Heart right ventricle (tissue), 16 donors: ENCODE measurements around the gene ZAP70. TPM values are rescaled to one million over a fixed set of nuclear protein-coding genes. Genes with fewer than 3 reads are reported as not detected.
"Not testable (repeated sequence)": the region's sequence is repeated elsewhere in the genome, so short reads cannot be mapped to it uniquely, and the experiment has no call there.

Experiments used
- ATAC-seq, 8 donors: fragments of 200-7000 bp; cut with Tn5 transposase; one replicate each; pipeline ENCODE4 v1.9.1; 2020; ENCODE audit warnings: mild to moderate bottlenecking in 8 of 8, moderate library complexity in 8 of 8, moderate number of reproducible peaks in 1 of 8
- DNase-seq, 2 donors: peaks; one replicate each; pipeline ENCODE4 v3.0.0-alpha.2; 2020
- H3K27ac ChIP-seq, 10 donors: fragments of 200-600 bp; sonication (generic) in 2 of 10; one replicate each; pipeline versions ENCODE4 v1.5.0 to v1.8.0; 2020 to 2022; ENCODE audit warnings: mild to moderate bottlenecking in 3 of 10
- H3K27me3 ChIP-seq, 7 donors: fragments of 200-600 bp; one replicate each; pipeline ENCODE4 v1.8.0; 2021 to 2022; ENCODE audit warnings: mild to moderate bottlenecking in 2 of 7
- H3K36me3 ChIP-seq, 9 donors: fragments of 200-600 bp; sonication (generic) in 1 of 9; one replicate each; pipeline versions ENCODE4 v1.5.0 to v1.8.0; 2020 to 2022; ENCODE audit warnings: mild to moderate bottlenecking in 2 of 9
- H3K4me1 ChIP-seq, 9 donors: fragments of 200-600 bp; sonication (generic) in 1 of 9; one replicate each; pipeline versions ENCODE4 v1.5.0 to v1.8.0; 2020 to 2022; ENCODE audit warnings: mild to moderate bottlenecking in 4 of 9
- H3K4me3 ChIP-seq, 10 donors: fragments of 200-600 bp; sonication (generic) in 2 of 10; one replicate each; pipeline versions ENCODE4 v1.5.0 to v1.8.0; 2020 to 2022; ENCODE audit warnings: mild to moderate bottlenecking in 7 of 10, moderate library complexity in 2 of 10
- H3K9me3 ChIP-seq, 11 donors: fragments of 200-600 bp in 10 of 11; sonication (generic) in 2 of 11; one replicate each; pipeline versions ENCODE4 v1.5.0 to v1.8.0; 2013 to 2022; ENCODE audit warnings: mild to moderate bottlenecking in 2 of 11, control low read depth in 1 of 11, moderate library complexity in 1 of 11
- WGBS, 2 donors: extraction: QIAGEN DNeasy Blood & Tissue Kit; methylation state at CpG; one replicate each; pipeline ENCODE4 v1.1.7; 2013; ENCODE audit warnings: inconsistent platforms in 1 of 2; 5-methylcytosine and 5-hydroxymethylcytosine counted together
- intact Hi-C, 10 donors: fragments of 100-400 bp; cut with DNase I; formaldehyde crosslinking; loops; one replicate each; pipeline versions ENCODE4 v1.11.1 to v1.14.2; 2022
- polyA plus RNA-seq, 2 donors: library from polyadenylated mRNA; stranded (reverse); fragments of 200-250 nt; gene quantifications; one replicate each; pipeline ENCODE4 v1.2.3, GENCODE V29; 2013
- total RNA-seq, 10 donors: library from RNA; stranded (reverse); fragmentation: NEBNext Ultra II Directional in 3 of 10; extraction: Animal tissue kit (Norgen Biotek cat#: 25700) in 3 of 10; gene quantifications; one replicate each; pipeline versions ENCODE4 v1.2.1 to v1.2.4, GENCODE V29; 2021 to 2023
- TF ChIP-seq, protein P1 (sequence below), 9 donors: fragments of 200-600 bp; sonication (generic) in 2 of 9; IDR thresholded peaks; one replicate each; pipeline versions ENCODE4 v1.5.0 to v1.8.0; 2021 to 2022; ENCODE audit warnings: antibody characterized with exemption in 9 of 9, mild to moderate bottlenecking in 5 of 9, moderate library complexity in 1 of 9
- donor health status: Arrhythmogenic right ventricular cardiomyopathy.
- donor health status: ischemic (EF 13 %, LVEDD 7.1; RV severe dilation, severe dysfunction).
- donor health status: healthy with polysubstance abuse.
- donor health status: DM: no; HTN: yes; CAD: no.
- donor health status: DM: no; HTN: no; CAD: no.
- donor health status: ischemic (EF 25% LVEDD 6.9; RV normal size, moderate dysfunction).
- donor health status: ischemic (EF 25% LVEDD 5.7; RV mildly dilated, moderate dysfunction).
- donor health status: healthy.
- donor health status: DM: yes; HTN: yes; CAD: no.
- donor health status: Ischemic cardiomyopathy.
- donor health status: ischemic (EF 35%, LVEDD 5.7; RV mildly dilated, moderate dysfunction).
- donor health status: nonischemic (EF 11% LVEDD 7.7; RV severe dilation, severe dysfunction).
- donor health status: DM: yes; HTN: yes; CAD: no.
- donor health status: PGD.
- donor health status: ischemic (EF 29% LVEDD 5.4; RV normal size, mild dysfunction).
- donor health status: nonischemic (EF 23%, LVEDD 6.1; RV moderate dilation, normal function).

Gene ZAP70
- total and polyA plus RNA-seq, 12 donors, result 0.42 to 8.7 (median 0.67) TPM

DNA sequence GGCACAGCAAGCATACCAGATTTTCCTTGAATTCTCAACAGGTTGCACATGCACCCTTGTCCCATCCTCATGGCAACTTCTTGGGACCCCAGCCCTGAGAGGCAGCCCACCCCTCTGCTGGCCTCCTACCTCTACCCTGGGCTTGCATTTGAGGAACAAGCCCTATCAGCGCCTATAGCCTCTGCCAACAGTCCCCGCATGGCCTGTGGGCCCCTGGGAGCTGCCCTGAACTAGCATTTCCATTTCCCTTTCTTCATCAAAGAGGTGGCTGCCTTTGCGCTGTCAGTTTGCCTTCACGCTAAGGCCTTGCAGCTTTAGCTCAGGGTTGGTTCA, 5.4 kb upstream of the ZAP70 start:
- WGBS, 2 donors, result 71 to 76% methylated on average over 4 of the region's 4 CpGs
- peaks cover 0 to 13% (median 4%) of the 10 kb centered on the region in 9 donors for H3K4me1 ChIP-seq

DNA sequence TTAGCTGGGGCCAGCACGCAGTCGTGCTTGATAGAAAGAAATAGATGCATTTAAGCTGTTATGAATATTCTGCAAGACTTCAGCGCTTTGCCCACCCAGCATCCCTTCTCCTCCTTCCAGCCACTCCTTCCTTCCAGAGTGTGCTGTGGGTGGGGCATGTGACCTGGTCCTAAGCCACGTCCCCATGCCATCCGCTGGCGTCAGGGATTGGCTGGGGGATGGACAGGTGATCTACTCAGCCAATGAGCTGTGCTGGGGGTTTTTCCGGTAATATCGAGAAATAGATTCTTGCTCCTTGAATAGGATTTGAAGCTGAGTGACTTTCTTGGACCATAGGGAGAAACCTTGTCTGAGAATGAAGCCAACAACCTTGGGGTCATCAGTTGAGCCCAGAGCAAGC, 4.8 kb upstream of the ZAP70 start:
- intact Hi-C loops, result loop anchor here in 8 of 10 donors (5.0 to 10.0 kb wide), 3 partner anchors 34 to 676 kb away; no protein-coding TSS in a partner anchor
- H3K4me1 ChIP-seq, result peaks cover 0 to 18% (median 6%) of the 10 kb centered on the region in 9 donors
- 90 to 92% methylated on average over 8 of the region's 8 CpGs for WGBS, 2 donors
- H3K4me3 ChIP-seq, result no peak overlapping the region
- no peaks in the 10 kb centered on the region for H3K9me3 ChIP-seq
- H3K27ac ChIP-seq, result no peak overlapping the region
- ATAC-seq (no peak), DNase-seq (no peak)
- H3K36me3 ChIP-seq, result no peaks in the 10 kb centered on the region
- no peaks in the 10 kb centered on the region for H3K27me3 ChIP-seq
- TF ChIP-seq, protein P1, sequence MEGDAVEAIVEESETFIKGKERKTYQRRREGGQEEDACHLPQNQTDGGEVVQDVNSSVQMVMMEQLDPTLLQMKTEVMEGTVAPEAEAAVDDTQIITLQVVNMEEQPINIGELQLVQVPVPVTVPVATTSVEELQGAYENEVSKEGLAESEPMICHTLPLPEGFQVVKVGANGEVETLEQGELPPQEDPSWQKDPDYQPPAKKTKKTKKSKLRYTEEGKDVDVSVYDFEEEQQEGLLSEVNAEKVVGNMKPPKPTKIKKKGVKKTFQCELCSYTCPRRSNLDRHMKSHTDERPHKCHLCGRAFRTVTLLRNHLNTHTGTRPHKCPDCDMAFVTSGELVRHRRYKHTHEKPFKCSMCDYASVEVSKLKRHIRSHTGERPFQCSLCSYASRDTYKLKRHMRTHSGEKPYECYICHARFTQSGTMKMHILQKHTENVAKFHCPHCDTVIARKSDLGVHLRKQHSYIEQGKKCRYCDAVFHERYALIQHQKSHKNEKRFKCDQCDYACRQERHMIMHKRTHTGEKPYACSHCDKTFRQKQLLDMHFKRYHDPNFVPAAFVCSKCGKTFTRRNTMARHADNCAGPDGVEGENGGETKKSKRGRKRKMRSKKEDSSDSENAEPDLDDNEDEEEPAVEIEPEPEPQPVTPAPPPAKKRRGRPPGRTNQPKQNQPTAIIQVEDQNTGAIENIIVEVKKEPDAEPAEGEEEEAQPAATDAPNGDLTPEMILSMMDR (IDR thresholded peaks at IDR 0.05), result no peak

More for the DNA sequence above, 5.4 kb upstream of the ZAP70 start:
- intact Hi-C loops, result loop anchor here in 8 of 10 donors (5.0 to 10.0 kb wide), 3 partner anchors 34 to 677 kb away; no protein-coding TSS in a partner anchor
- Histone ChIP-seq H3K36me3 (no peaks in the 10 kb centered on the region), H3K27me3 (no peaks in the 10 kb centered on the region), H3K27ac (no peak overlapping the region), H3K9me3 (no peaks in the 10 kb centered on the region), H3K4me3 (no peak overlapping the region)
- TF ChIP-seq, protein P1 (IDR thresholded peaks at IDR 0.05), result no peak
- ATAC-seq (no peak), DNase-seq (no peak)

DNA sequence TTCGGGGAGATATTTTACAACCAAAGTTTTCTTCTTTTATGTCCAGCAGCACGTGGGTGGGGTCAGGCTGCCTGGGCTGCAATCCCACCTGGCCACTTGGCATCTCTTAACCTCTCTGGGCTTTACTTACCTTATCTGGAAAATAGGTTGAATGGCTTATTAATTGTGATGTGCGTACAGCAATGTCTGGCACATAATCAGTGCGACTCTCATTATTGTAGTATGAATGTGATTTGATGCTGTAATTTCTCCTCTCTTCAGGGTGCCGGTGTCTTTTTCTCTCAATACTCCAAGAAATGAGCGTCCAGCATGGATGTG, 2.0 kb upstream of the ZAP70 start:
- Histone ChIP-seq H3K27ac (no peak overlapping the region), H3K4me3 (no peak overlapping the region), H3K4me1 (peaks cover 0 to 18% (median 6%) of the 10 kb centered on the region in 9 donors), H3K27me3 (no peaks in the 10 kb centered on the region), H3K36me3 (no peaks in the 10 kb centered on the region), H3K9me3 (no peaks in the 10 kb centered on the region)
- no peak for ATAC-seq
- intact Hi-C loops, result loop anchor here in 3 of 10 donors (5.0 to 10.0 kb wide), 3 partner anchors 36 to 673 kb away; no protein-coding TSS in a partner anchor
- TF ChIP-seq, protein P1 (IDR thresholded peaks at IDR 0.05), result no peak
- 89 to 92% methylated on average over 6 of the region's 6 CpGs for WGBS, 2 donors
- DNase-seq, result no peak

DNA sequence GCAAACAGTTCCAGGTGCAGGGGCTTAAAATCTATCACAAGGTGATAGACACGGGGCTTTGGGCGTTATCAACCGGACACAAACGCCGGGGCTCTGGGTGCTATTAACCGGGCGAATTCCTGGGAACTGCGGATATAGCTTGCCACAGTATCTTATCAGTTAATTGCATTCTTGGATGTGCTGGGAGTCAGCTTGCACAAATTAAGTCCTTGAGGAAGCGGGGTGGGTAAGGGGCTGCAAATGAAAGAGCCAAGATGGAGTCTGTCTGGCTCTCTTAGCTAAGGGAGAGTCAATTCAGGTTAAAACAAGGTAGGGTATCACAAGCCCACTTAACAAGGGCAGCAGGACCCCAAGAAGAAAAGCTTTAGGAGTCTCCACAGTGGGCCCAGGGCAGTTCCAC, 1.2 kb upstream of the ZAP70 start:
- WGBS, 2 donors, result 59 to 63% methylated on average over 9 of the region's 9 CpGs
- not testable (repeated sequence) for H3K4me3 ChIP-seq, DNase-seq, H3K9me3 ChIP-seq, H3K36me3 ChIP-seq, ATAC-seq, H3K27me3 ChIP-seq
- intact Hi-C loops, result loop anchor here in 3 of 10 donors (5.0 to 10.0 kb wide), 3 partner anchors 35 to 673 kb away; no protein-coding TSS in a partner anchor
- Histone ChIP-seq H3K4me1 (peaks cover 0 to 18% (median 6%) of the 10 kb centered on the region in 9 donors), H3K27ac (peak overlapping the region in 1 of 10 donors; percentile 80)

DNA sequence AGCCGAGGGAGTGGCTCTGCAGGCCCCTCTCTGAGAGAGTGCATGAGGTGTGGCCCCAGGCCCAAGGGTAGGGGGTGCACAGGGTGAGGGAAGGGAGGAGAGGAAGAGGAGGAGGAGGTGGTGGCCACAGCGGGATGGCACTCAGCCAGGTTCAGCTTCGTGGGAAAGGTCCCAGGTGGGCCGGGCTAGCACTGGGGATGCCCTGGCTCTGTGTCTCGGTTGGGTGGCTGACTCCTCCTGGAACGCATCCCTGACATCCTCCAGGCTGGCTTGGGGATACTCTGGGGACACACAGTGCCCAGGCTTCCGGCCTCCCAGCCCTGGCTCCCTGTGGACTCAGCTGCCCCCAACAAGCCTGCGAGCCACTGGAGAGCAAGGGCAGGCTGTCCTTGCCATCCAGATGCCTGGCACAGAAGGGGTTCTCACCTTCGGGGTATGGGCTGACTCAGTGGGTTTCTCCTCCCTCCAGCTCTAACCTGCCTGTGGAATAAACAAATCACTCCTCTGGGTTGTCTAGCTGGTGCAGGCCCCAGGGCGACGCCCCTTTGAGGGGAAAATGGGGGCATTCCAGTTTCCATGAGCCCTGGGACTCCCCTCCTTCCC, 582 bp upstream of the ZAP70 start:
- H3K4me3 ChIP-seq, result peak overlapping the region in 1 of 10 donors; percentile 51
- H3K27ac ChIP-seq, result peak overlapping the region in 2 of 10 donors; percentile 4 to 80
- no peaks in the 10 kb centered on the region for H3K27me3 ChIP-seq
- no peaks in the 10 kb centered on the region for H3K36me3 ChIP-seq
- DNase-seq (no peak), ATAC-seq (peak in 3 of 8 donors; percentile 6 to 9 (median 7))
- 64 to 69% methylated on average over 11 of the region's 11 CpGs for WGBS, 2 donors
- peaks cover 0 to 18% (median 6%) of the 10 kb centered on the region in 9 donors for H3K4me1 ChIP-seq
- TF ChIP-seq, protein P1 (IDR thresholded peaks at IDR 0.05), result no peak
- intact Hi-C loops, result loop anchor here in 3 of 10 donors (5.0 to 10.0 kb wide), 3 partner anchors 35 to 672 kb away; no protein-coding TSS in a partner anchor
- no peaks in the 10 kb centered on the region for H3K9me3 ChIP-seq
